H9 (cell line): ENCODE data around the gene PRKAG2. TPM values are rescaled to one million over a fixed set of nuclear protein-coding genes. Genes with fewer than 3 reads are reported as not detected.

Experiments
- DNase-seq: peaks from one replicate; pipeline ENCODE4 v3.0.0-alpha.2; 2017
- H2AFZ ChIP-seq: one replicate; pipeline ENCODE4 v1.6.1; 2013; ENCODE audit warnings: mild to moderate bottlenecking, low read length, control low read depth, moderate library complexity
- H2AK5ac ChIP-seq: 2 replicates; pipeline ENCODE4 v1.6.1; 2013; ENCODE audit warnings: low read length, control low read depth, mixed read lengths; ENCODE audit not compliant: insufficient read length
- H2BK120ac ChIP-seq: one replicate; pipeline ENCODE4 v1.6.1; 2013; ENCODE audit warnings: low read depth, mild to moderate bottlenecking, low read length, control low read depth, inconsistent platforms; ENCODE audit not compliant: poor library complexity, severe bottlenecking
- H2BK12ac ChIP-seq: 2 replicates; pipeline ENCODE4 v1.6.1; 2013; ENCODE audit warnings: low read length, control low read depth, mixed read lengths, low read depth; ENCODE audit not compliant: insufficient read length
- H2BK15ac ChIP-seq: 2 replicates; pipeline ENCODE4 v1.6.1; 2013; ENCODE audit warnings: low read depth, low read length, control low read depth
- H2BK20ac ChIP-seq: one replicate; pipeline ENCODE4 v1.6.1; 2013; ENCODE audit warnings: low read depth, mild to moderate bottlenecking, low read length, control low read depth, inconsistent platforms; ENCODE audit not compliant: poor library complexity, severe bottlenecking
- H2BK5ac ChIP-seq: 2 replicates; pipeline ENCODE4 v1.6.1; 2013; ENCODE audit warnings: low read length, control low read depth, mixed read lengths; ENCODE audit not compliant: insufficient read length
- H3K14ac ChIP-seq: 2 replicates; pipeline ENCODE4 v1.6.1; 2013; ENCODE audit warnings: low read length, control low read depth; ENCODE audit not compliant: insufficient read depth
- H3K18ac ChIP-seq: 2 replicates; pipeline ENCODE4 v1.6.1; 2013; ENCODE audit warnings: low read depth, mild to moderate bottlenecking, mixed read lengths, low read length, control low read depth; ENCODE audit not compliant: insufficient read length
- H3K23ac ChIP-seq: 2 replicates; pipeline ENCODE4 v1.6.1; 2013; ENCODE audit warnings: low read length, control low read depth, mixed read lengths, low read depth; ENCODE audit not compliant: insufficient read length
- H3K23me2 ChIP-seq: 2 replicates; pipeline ENCODE4 v1.6.1; 2013; ENCODE audit warnings: low read depth, mild to moderate bottlenecking, mixed read lengths, low read length, control low read depth; ENCODE audit not compliant: insufficient read length, poor library complexity, severe bottlenecking
- H3K27ac ChIP-seq: 2 replicates; pipeline ENCODE4 v1.5.1; 2013; ENCODE audit warnings: low read length, control low read depth, mixed read lengths, low read depth; ENCODE audit not compliant: insufficient read length
- H3K27me3 ChIP-seq: 2 replicates; pipeline ENCODE4 v1.6.1; 2013; ENCODE audit warnings: low read length, control low read depth, inconsistent platforms; ENCODE audit not compliant: insufficient read depth
- H3K4ac ChIP-seq: 2 replicates; pipeline ENCODE4 v1.6.1; 2013; ENCODE audit warnings: low read depth, mild to moderate bottlenecking, control low read depth, inconsistent platforms, low read length, moderate library complexity
- H3K4me1 ChIP-seq: 2 replicates; pipeline ENCODE4 v1.6.1; 2013; ENCODE audit warnings: low read length, control low read depth, inconsistent platforms; ENCODE audit not compliant: insufficient read depth
- H3K4me2 ChIP-seq: 2 replicates; pipeline ENCODE4 v1.6.1; 2013; ENCODE audit warnings: low read length, control low read depth, mixed read lengths; ENCODE audit not compliant: insufficient read length, insufficient read depth
- H3K56ac ChIP-seq: 2 replicates; pipeline ENCODE4 v1.6.1; 2013; ENCODE audit warnings: low read depth, mild to moderate bottlenecking, mixed read lengths, low read length, control low read depth; ENCODE audit not compliant: insufficient read length
- H3K79me1 ChIP-seq: 2 replicates; pipeline ENCODE4 v1.6.1; 2013; ENCODE audit warnings: low read depth, mild to moderate bottlenecking, moderate library complexity, low read length, control low read depth, inconsistent platforms; ENCODE audit not compliant: insufficient read depth, poor library complexity, severe bottlenecking
- H3K79me2 ChIP-seq: 2 replicates; pipeline ENCODE4 v1.6.1; 2013; ENCODE audit warnings: low read length, control low read depth, inconsistent platforms; ENCODE audit not compliant: insufficient read depth
- H3K9ac ChIP-seq: 2 replicates; pipeline ENCODE4 v1.6.1; 2013; ENCODE audit warnings: low read length, control low read depth, mixed read lengths; ENCODE audit not compliant: insufficient read length; ENCODE audit errors: extremely low read depth
- H3K9me3 ChIP-seq: one replicate; pipeline ENCODE4 v1.6.1; 2013; ENCODE audit warnings: low read depth, low read length, inconsistent platforms; ENCODE audit not compliant: control insufficient read depth
- H3T11ph ChIP-seq: one replicate; pipeline ENCODE4 v1.6.1; 2013; ENCODE audit warnings: mild to moderate bottlenecking, low read length, control low read depth, inconsistent platforms
- H4K20me1 ChIP-seq: one replicate; pipeline ENCODE4 v1.6.1; 2013; ENCODE audit not compliant: control insufficient read depth, insufficient read length, insufficient read depth
- H4K5ac ChIP-seq: 2 replicates; pipeline ENCODE4 v1.6.1; 2013; ENCODE audit warnings: low read depth, mild to moderate bottlenecking, mixed read lengths, low read length, control low read depth; ENCODE audit not compliant: insufficient read length
- H4K8ac ChIP-seq: replicated peaks from 2 replicates; pipeline ENCODE4 v1.6.1; 2013; ENCODE audit warnings: low read length, control low read depth, mixed read lengths, low read depth; ENCODE audit not compliant: insufficient read length
- H4K91ac ChIP-seq: 2 replicates; pipeline ENCODE4 v1.6.1; 2013; ENCODE audit warnings: low read depth, mild to moderate bottlenecking, moderate library complexity, mixed read lengths, low read length, control low read depth; ENCODE audit not compliant: insufficient read length
- H3K27ac Mint-ChIP-seq, 3 experiments: 2 replicates in 2 of 3; 3 replicates in 1 of 3; pipeline ENCODE4 v1.8.0; 2020 to 2021; ENCODE audit warnings: mixed read lengths in 3 of 3, mild to moderate bottlenecking in 1 of 3, moderate library complexity in 1 of 3
- H3K27me3 Mint-ChIP-seq: 2 replicates; pipeline ENCODE4 v1.8.0; 2021; ENCODE audit warnings: low read depth, mild to moderate bottlenecking, moderate library complexity, mixed read lengths
- H3K36me3 Mint-ChIP-seq, 3 experiments: 2 replicates in 2 of 3; 3 replicates in 1 of 3; pipeline ENCODE4 v1.8.0; 2020 to 2021; ENCODE audit warnings: low read depth in 3 of 3, mixed read lengths in 3 of 3; ENCODE audit not compliant: insufficient read depth in 1 of 3
- H3K4me1 Mint-ChIP-seq, 2 experiments: 2 replicates each; pipeline ENCODE4 v1.8.0; 2020; ENCODE audit warnings: mixed read lengths in 2 of 2
- H3K4me3 Mint-ChIP-seq, 2 experiments: 2 replicates in 1 of 2; 3 replicates in 1 of 2; pipeline ENCODE4 v1.8.0; 2020 to 2021; ENCODE audit warnings: mild to moderate bottlenecking in 2 of 2, mixed read lengths in 2 of 2, moderate library complexity in 1 of 2
- H3K9me3 Mint-ChIP-seq, 2 experiments: 2 replicates in 1 of 2; 3 replicates in 1 of 2; pipeline ENCODE4 v1.8.0; 2020; ENCODE audit warnings: mild to moderate bottlenecking in 2 of 2, mixed read lengths in 2 of 2, moderate library complexity in 1 of 2
- CTCF ChIP-seq: fragments of 200-600 bp; sonication (generic); conservative IDR thresholded peaks from 3 replicates; pipeline ENCODE4 v1.8.0; 2021; ENCODE audit warnings: antibody characterized with exemption, mild to moderate bottlenecking
- WGBS: extraction: QIAGEN DNeasy Blood & Tissue Kit; methylation state at CpG from one replicate; pipeline ENCODE4 v1.1.7; 2013; ENCODE audit warnings: missing lambda C conversion rate, low lambda C conversion rate, mixed read lengths; ENCODE audit not compliant: insufficient read length; ENCODE audit errors: extremely low coverage; 5-methylcytosine and 5-hydroxymethylcytosine counted together
- total RNA-seq: library from RNA; stranded (reverse); gene quantifications from 2 replicates; pipeline ENCODE4 v1.2.1, GENCODE V29; 2021

PRKAG2 gene
- total RNA-seq, 1 experiment from 2014 or later = 11.8 TPM

- peak overlapping the region; percentile 22; the same call in 1 of the 2 replicates for H3K4ac ChIP-seq
- no peak overlapping the region for H2BK5ac ChIP-seq
- no peak for TF ChIP-seq CTCF
- H3K14ac ChIP-seq = peak overlapping the region; percentile 30; the same call in 1 of the 2 replicates
- no peak overlapping the region for H4K91ac ChIP-seq
- no peak overlapping the region for H4K8ac ChIP-seq
- H2AFZ ChIP-seq = no peak overlapping the region
- no peak overlapping the region for H2AK5ac ChIP-seq
- no peaks in the 10 kb centered on the region for H3K79me1 ChIP-seq
- Mint-ChIP-seq H3K27me3 (no peaks in the 10 kb centered on the region; the same call in 1 of the 2 replicates), H3K4me1 (peaks cover 29 to 33% of the 10 kb centered on the region in 2 experiments), H3K9me3 (peaks cover 0 to 4% of the 10 kb centered on the region in 2 experiments; a peak in 3 of 5 replicates), H3K4me3 (peak overlapping the region; percentile 27 to 95; a peak in 4 of 5 replicates), H3K36me3 (peaks cover 0 to 7% (median 2%) of the 10 kb centered on the region in 3 experiments; a peak in 2 of 7 replicates), H3K27ac (peak overlapping the region; percentile 65 to 96 (median 90); a peak in 4 of 7 replicates)
- no peak overlapping the region for H3K56ac ChIP-seq
- no peak overlapping the region for H3K27ac ChIP-seq
- no peak overlapping the region for H3K4me2 ChIP-seq
- peak; percentile 48 for DNase-seq
- no peak overlapping the region for H2BK15ac ChIP-seq
- peak overlapping the region; percentile 16 for H2BK120ac ChIP-seq
- no peak overlapping the region for H4K5ac ChIP-seq
- no peaks in the 10 kb centered on the region for H3K9me3 ChIP-seq
- H2BK20ac ChIP-seq = no peak overlapping the region
- no peaks in the 10 kb centered on the region for H3K4me1 ChIP-seq
- H2BK12ac ChIP-seq = no peak overlapping the region
- H3K23me2 ChIP-seq = peaks cover 14% of the 10 kb centered on the region
- peaks cover 3% of the 10 kb centered on the region for H4K20me1 ChIP-seq
- H3K79me2 ChIP-seq = peaks cover 28% of the 10 kb centered on the region
- H3T11ph ChIP-seq = no peak overlapping the region
- H3K27me3 ChIP-seq = no peaks in the 10 kb centered on the region
- WGBS = no CpG with 5 or more reads among the region's 55 CpGs
- peak overlapping the region; percentile 49 for H3K18ac ChIP-seq
- H3K9ac ChIP-seq = no peak overlapping the region
- no peak overlapping the region for H3K23ac ChIP-seq
Measured at GRCh38 chr7:151520419-151521261, 356.3 kb downstream of the PRKAG2 start.
